Embryonic facial prominence (tissue), 1 donor: Measurements from ENCODE around the gene VSTM2B.

Source experiments
- DNase-seq: peaks from one replicate; pipeline ENCODE4 v3.0.0-alpha.2; 2016; ENCODE audit errors: extremely low spot score

VSTM2B gene

DNA sequence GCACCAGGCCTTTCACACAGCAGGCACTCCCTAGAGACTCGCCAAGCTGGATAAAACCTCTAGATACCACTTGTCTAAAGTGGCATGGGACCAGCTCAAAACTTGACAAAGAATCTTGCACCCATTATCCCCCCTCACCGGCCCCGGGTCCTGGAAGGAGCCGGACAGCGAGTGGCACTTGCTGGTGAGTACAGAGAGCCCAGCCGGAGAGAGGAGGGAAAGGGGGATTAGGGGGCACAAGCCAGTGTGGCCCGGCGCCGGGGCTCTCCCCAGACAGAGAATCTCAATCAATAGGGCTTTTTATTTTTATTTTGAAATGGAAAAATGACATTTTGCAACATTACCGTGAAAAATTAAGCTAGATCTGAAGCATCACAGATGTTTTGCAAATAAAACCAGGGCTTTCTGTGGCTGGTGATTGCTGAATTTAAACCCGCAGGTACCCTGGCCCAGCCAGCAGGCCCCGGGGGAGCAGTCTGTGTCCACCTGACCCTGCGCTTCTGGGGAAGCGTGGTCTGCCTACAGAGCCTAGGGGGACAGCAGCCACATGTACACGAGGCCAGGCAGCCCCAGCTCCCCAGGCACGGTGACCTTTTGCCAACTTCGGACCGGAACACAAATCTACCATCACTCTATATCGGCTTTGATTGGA, 10.0 kb upstream of the VSTM2B start:
- DNase-seq, result no peak

DNA sequence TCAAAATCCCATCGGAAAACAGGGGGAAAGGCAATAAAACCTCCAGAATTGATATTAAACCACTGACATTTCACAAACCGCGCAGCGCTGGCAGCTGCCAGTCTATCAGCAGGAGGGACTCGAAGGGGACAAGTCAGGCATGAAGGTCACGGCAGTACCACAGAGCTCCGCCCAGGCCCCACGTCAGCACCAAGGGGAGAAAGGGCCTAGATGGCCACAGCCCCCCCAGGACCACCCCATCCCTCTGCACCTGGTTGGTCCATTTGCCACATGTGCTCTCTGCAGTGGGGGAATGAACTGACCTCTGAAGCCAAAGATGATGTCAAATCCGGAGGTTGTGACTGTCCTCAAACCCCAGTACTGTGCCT, 9.5 kb upstream of the VSTM2B start:
- DNase-seq, result no peak

DNA sequence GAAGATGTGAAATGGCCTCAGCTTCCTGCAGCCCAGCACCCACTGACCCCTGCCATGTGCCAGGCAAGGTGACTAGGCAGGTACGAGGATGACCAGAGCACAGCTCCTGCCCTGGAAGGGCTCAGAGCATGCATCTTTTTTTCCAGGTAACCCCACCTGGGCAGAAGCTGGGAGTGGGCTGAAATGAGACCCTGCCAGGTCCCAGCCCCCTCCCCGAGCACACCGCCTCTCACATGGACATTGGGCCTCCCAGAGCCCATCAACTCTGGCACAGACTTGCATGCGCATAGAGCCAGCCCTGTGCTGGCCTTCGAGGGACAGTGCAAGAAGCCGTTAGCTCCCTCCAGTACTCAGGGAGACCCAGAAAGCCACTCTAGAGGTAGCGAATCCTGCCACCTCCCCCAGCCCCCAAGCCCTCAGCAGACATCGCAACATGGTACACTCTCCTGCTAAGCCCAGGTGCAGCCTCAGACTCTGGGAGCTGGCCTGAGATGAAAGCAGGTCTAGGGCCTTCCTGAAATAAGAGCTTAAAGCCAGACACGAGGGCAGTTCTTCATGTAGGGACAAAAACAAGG, 8.9 kb upstream of the VSTM2B start:
- DNase-seq, result no peak

DNA sequence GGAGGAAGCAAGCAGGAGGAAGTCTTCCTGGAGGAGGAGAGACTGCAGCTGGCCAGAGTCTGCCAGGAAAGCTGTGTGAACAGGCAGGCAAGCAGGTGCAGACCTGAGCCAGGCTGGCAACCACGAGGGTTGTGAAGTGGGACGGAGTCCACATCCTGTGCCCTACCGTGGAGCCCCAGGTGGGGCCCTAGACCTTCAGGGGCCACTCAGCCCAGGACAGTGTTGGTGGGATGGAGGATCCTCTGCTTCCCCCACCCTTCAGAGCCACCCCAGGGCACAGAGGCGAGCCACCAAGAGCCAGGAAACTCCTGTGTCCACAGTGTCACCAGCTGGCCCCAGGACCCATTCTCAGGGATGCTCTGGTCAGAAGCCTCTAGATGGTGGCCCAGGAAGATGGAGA, 8.4 kb upstream of the VSTM2B start:
- DNase-seq, result no peak

DNA sequence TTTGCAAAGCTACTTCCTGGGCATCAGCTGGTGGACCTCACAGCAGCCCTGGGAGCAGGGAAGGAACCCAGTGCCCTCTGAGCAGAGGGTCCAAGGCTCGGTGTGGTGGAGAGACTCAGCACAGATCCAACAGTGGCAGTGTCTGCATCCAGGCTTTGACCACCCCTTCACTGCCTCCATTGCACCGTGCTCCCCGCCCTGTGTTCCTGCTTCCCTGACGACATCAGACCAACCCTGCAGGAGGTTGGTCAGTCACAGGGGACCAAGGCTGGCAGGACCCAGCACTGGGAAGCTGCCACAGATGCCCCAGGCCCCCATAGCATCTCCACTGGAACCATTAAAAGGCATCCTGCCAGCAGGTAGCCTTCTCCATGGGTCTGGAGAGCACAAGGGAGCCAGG, 7.8 kb upstream of the VSTM2B start:
- DNase-seq, result no peak

DNA sequence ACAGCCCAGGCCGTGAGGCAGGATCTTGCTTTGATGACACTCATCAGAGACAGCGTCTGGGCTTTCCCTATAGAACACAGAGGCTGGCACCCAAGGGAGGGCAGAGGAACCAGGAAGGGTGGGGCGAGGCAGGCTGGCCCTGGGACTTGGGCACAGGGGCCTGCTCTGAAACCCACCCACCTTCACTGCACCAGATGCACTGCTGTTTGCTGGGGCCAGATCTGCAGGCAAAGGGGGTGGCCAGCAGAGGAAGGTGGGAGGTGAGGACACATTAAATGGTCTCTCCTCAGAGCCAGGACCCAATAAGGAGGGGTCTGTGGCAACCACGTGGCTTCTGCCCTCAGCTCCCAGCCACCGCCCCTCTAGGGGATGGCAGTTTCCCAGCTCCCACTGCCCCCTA, 6.6 kb upstream of the VSTM2B start:
- DNase-seq, result no peak

DNA sequence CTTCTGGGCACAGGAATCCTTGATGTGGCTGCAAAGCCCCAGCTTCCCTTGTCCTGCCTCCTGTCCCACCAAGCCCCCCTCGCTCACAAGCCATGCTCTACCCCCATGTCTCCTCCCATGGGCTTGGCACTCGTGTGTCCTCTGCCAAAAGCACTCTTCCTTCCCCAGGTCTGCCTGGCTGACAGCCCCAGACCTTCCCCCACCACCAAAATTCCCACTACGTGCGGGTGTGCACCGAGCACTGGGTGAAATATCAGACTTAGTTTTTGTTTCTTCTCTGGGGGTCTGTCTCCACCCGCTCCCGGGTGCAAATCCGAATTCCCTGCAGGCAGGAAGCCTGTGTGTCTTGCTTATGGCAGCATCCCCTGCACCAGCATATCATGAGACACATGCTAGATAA, 5.9 kb upstream of the VSTM2B start:
- no peak for DNase-seq

DNA sequence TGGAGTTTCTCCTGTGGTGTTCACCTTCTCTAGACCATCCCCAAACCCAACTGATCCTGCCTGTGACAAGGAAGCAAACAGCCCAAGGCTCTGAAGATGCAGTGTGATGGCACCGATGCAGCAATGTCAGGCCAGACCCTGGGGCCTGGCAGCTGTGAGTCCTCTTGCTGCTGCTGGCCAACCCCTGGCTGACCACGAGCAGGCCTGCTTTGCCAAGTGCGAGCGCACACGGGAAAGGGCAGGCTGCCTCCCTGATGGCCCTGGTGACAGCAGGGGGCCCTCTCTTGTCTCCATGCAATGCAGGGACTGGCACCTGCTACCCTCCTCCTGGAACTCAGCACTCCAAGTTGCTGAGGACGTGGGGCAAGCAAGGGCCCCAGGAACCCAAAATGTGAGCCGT, 5.4 kb upstream of the VSTM2B start:
- DNase-seq, result no peak

DNA sequence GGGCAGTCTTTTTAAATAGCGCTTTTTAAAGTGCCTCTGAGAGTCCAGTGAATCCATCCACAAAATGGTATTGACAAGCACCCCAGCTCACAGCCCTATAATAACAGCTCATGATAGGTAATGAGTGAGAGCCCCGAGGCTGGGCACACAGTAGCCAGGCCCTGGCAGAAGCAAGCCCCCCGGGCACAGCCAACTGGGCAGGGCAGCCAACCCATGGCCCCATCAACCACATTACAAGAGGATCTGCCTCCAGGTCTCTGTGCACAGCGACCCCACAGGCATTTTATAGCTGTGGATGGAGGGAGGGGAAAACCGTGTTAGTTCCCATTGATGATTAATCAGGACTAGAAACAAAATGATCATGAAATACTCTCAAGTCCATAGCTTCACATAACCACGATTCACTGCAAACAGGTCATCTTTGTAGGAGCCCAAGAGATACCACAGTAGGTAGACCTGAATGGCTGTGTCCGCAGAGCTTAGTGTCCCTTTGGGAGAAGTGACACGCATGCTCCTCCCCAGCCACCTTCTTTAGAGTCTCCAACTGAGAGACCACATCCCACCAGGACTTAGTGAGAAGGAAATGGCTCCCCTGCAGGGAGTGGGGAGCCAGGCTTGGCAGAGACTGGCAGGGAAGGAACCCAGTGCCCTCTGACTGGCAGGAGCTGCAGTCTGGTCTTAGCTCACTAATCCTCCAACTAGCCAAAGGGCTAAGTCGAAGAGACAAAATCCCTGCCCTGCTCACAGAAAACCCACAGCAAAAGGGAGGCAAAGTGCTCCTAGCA, 4.3 kb upstream of the VSTM2B start:
- no peak for DNase-seq

DNA sequence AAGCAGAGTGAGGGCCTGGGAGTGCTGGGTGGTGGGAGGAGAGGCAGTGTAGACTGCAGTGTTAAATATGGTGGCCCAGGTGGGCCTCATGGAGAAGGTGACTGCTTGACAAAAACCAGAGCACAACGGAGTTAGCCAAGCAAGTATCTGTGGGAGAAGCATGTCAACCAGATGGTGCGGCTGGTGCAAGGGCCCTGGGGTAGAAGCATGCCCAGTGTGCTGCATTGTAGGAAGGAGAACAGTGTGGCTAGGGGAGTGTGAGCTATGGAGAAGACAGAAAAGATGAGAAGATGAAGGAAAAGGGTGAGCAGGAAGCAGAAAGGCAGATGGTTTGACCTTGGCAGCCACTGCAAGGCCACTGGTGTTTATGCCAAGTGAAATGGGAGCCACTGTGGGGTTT, 2.2 kb upstream of the VSTM2B start:
- DNase-seq, result no peak

DNA sequence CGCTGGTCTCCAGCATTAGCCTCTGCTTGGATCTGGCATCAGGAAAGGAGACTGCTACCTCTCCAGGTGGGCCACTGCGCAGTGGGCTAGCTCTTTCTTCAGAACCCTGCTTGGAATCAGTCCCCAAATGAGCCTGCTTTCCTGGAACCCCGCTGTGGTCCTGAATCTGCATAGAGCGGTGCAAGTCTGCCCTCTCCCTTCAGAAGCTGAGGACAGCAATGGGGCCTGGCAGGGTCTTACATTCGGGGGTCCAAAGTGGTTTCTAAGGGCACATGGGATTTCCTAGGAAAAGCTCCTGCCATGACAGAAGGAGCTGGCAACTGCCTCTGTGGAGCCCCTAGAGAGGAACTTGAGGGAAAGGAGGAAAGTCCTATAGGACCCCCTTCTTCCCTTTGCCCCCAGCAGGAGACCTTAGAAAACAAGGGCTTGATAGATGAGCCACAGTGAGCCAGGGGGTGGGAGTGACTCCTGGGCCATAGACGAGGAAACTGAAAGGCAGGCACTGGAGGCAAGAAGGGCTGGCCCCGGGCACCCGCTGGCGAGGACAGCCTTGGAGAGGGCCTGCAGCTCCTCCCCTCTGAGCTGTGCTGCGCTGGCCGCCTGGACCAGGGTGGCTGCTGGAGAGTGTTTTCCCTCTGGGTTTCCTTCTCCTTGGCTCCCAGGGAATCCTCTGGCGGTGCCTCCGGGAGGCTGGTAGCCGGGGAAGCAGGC, 1.4 kb upstream of the VSTM2B start:
- DNase-seq, result no peak

DNA sequence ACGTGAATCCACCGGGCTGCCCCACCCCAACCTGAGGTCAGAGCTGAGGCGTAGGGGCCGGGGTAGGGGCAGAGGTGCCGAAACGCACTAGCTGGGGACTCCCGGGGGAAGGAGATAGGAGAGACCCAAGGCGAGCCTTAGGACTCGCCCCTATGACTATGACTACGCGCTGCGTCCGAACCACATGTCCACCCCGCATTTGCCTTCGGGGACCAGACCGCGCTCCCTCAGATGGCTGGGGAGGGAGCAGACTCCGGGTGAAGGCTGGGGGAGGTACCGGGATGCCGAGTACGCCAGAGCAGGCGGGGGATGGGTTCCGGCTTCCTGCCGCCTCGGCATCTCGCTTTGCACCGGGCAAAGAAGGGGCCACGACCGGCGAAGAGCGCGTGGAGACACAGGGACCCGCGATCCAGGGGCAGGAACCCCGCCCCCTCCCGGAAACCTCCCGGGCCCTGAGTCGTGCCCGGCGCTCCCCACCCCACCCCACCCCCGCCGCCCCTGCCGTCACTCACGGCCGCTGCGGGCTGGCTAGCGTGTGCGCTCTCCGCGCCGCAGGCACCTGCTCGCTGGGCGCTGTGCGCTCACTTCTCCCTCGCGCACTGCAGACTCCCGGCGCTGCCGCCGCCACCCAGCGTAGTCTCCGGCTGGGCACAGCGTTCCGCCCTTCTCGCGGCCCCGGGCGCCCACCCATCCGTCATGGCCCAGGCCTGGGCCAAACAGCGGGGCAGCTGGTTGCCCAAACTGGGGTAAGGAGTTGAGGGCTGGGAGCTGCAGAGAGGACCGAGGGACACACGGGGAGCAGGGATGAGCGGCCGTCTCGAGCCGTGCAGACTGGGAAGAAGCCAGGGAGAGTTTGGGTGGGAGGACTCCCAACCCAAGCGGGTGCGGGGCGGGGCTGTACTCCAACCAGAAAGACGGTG, 622 bp upstream of the VSTM2B start:
- DNase-seq, result no peak

DNA sequence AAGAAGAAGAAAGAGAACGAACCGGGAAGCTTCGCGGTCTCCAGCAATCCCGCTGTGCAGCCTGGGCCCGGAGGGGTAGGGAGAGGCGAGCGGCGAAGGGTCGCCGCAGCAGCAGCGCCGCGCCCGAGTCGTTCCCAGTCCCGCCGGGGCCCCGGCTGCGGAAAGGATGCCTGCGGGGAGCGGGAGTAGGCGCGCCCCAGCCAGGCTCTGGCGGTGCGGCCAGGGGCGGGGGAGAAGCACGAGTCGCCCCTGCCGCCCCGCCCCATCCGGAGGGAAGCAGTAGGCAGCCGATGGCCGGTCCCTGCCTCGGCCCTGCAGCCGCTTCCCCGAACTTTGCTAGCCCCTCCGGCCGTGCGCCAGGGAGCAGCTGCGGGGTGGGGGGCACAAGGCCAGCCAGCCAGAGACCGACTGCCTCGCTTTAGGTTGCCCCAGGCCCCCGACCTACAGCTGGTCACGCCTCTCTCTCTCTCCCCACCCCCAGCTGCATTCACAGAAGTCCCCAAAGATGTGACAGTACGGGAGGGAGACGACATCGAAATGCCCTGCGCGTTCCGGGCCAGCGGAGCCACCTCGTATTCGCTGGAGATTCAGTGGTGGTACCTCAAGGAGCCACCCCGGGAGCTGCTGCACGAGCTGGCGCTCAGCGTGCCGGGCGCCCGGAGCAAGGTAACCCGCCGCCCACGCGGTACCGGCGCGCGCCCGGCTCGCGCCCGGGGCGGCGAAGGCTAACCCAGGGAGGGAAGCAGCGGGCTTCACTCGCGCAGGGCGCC, 1.1 kb downstream of the VSTM2B start:
- no peak for DNase-seq

DNA sequence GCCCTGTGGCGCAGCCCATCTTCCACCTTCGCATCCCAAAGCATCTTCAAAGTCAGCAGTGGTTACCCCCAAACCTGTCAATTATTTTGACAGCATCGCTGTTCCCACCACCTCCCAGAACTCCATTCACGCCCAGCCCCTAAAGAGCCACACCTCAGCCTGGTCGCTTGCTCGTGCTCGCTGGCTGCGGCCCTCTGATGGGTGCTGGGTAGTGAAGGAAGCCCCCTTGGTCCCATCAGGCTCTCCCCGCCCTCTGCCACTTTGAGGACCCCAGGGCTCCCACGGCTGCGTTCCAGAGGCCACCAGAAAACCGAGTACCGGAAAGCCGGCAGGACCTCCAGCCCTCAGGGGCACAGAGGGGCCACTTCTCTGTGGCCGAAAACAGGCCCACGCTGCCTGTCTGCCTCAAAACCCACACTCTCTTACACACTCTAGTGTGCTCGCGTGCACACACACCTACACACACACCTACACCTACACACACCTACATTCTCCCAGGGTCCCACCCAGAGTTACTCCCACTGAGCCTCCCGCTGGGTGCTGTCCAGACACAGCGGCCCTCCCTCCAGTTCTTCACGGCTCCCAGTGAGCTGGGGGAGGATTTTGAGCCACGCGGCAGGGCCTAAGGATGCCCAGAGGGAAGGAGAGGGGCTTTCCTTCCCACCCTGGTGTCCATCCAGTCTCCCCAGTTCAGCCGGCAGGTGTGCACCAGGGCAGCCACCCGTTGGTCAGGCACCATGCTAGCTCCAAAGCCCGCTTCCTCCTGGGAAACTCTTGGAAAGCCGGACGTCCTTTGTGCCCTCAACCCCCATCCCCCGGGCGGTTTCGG, 1.9 kb downstream of the VSTM2B start:
- DNase-seq, result no peak

DNA sequence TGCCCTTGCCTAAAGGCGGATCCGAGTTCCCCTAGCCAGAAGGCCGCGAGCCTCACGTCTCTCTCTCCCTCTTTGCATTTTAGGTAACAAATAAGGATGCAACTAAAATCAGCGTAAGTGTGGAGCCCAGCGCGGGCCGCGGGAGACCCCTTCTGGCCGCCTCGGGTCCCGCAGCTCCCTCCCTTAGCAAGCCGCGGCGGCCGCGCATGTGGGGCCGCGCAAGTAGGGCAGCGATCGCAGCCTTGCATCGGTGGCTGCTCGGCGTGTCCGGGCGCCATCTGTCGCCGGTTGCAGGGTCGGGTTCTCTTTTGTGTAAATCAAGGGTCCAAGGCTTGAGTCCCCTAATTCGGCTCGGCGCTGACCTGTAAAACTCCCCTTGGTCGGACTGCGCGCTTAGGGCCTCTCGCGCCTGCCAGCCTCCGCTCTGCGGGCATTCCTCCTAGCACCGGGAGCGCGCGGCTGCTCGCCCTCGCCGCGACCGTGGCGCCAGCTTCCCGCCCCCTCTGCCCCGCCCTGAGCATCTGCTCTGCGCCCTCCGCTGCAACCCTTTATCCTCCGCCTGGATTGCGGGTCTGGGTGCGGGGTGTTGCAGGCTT, 2.7 kb downstream of the VSTM2B start:
- peak; percentile 57 for DNase-seq

DNA sequence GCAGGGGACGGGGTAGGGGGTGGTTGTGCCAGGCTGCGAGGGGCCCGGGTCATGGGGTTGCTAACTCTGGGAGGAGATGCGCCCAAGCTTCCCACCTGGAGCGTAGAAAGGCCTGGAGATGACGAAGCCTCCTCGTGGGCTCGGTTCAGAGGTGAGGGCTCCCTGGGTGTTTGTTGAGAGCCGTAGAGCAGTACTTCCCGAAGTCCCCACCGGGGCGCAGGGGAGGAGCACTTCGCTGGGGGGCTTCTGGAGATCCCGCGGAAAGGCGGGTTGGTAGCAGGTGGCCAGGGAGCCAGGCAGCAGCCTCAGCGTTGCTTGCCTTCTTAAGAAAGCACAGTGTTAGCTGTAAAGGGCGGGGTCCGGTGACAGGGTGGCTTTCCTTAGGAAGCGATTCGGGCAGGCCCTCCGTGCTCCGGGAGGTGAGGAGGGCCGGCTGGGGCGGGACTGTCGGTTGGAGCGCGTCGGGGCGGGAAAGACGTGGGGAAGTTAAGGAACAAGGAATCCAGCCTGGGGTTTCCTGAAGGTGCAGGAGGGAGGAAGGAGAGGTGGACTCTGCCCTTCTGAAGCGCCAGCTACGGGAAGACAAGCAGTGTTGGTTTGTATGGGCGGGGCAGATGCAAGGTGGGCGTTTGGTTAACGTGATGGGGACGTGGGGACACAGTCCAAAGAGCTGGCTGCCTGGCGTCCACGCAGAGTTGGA, 3.3 kb downstream of the VSTM2B start:
- DNase-seq, result no peak

DNA sequence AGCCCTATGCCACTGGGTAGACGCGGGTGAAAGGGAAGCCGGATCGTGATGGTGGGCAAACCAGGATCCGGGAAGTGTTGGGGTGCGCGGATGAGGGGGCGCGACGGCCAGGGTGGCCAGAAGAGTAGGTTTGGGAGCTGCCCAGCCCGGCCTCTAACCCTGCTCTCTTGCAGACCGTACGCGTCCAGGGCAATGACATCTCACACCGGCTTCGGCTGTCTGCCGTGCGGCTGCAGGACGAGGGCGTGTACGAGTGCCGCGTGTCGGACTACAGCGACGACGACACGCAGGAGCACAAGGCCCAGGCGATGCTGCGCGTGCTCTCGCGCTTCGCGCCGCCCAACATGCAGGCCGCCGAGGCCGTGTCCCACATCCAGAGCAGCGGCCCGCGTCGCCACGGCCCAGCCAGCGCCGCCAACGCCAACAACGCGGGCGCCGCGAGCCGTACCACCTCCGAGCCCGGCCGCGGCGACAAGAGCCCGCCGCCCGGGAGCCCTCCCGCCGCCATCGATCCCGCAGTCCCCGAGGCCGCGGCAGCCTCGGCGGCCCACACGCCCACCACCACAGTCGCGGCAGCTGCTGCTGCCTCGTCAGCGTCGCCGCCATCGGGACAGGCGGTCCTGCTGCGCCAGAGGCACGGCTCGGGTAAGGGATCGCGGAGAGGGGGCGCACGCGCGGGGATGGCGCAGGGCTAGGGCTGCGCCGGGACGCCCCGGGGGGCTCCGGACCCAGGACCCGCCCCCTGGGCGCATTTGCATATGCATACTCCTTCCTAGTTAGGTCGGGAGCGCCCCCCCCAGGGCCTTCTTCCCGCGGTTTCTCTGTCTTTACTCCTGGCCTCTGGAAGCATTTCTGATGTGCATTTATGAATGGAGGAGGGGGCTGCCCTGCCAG, 4.1 kb downstream of the VSTM2B start:
- DNase-seq, result no peak
